ENCODE measurements around the gene UBR2. TPM values are rescaled to one million over a fixed set of nuclear protein-coding genes. Genes with fewer than 3 reads are reported as not detected.

Gene UBR2
- total and polyA plus RNA-seq, 9 of the 15 experiments (the other 6 are each of a cell fraction or from before 2014, with no cell fraction given), result 9.1 to 38.9 (median 23.4) TPM

DNA sequence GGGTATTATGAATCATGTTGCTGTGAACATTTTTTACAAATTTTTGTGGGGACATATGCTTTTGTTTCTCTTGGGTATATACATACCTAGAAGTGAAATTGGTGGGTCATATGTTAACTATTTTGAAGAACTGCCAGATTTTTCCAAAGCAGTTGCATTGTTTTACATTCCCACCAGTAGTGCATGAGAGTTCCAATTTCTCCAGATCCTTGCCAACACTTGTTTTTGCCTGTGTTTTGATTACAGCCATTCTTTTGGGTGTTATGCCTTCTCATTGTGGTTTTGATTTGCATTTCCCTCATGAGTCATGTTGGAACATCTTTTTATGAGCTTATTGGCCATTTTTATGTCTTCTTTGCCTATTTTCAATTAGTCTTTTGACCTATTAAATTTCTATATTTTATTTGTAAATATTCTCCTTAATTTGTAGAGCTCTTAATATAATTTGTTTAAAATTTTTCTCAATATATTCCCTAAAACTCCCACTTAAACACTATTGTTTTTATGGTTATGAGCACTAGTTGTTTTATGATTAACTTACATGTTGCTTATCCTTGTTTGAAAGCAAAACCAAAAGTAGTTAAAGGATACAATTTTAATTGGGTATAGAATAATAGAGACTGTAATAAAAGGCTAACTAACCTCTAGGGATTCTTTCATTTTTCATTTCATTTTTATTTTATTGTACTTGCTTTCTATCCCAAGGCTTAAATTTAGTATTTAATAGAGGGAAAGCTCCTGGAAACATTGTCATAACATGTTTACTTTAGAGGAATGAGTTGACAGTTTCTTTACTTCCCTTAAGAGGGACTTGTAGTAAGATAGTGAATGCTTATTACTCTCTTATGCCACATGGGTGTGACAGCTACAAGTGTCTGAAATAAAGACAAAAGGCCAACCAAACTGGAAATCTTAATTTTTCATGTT, 5.5 kb downstream of the UBR2 start (continued):
- TF ChIP-seq BRCA1 (IDR thresholded peaks at IDR 0.05) (no peak), BRCA1 (CRISPR knock-in tag; IDR thresholded peaks at IDR 0.05) (no peak), ZNF121 (CRISPR knock-in tag; conservative IDR thresholded peaks at IDR 0.05) (no peak), HDAC3 (IDR thresholded peaks at IDR 0.05; ENCODE audit: borderline replicate concordance, partially characterized antibody) (peak; percentile 65), ZNF77 (CRISPR knock-in tag; IDR thresholded peaks at IDR 0.05) (no peak), EGR1 (conservative IDR thresholded peaks at IDR 0.05) (no peak), MIER1 (IDR thresholded peaks at IDR 0.05; ENCODE audit: low read depth) (no peak), HDAC8 (tag; IDR thresholded peaks at IDR 0.05) (no peak), NFE2 (IDR thresholded peaks at IDR 0.05; ENCODE audit: low read depth) (peak; percentile 98), ASH1L (IDR thresholded peaks at IDR 0.05; ENCODE audit: borderline replicate concordance, low read depth, partially characterized antibody) (no peak), SIX5 (IDR thresholded peaks at IDR 0.05; ENCODE audit: borderline replicate concordance in 1 of 2, insufficient read depth in 1 of 2, low read depth in 1 of 2, low read length in 2 of 2) (no peak), JUNB (CRISPR knock-in tag; conservative IDR thresholded peaks at IDR 0.05) (no peak), E2F6 (IDR thresholded peaks at IDR 0.05; ENCODE audit: borderline replicate concordance in 1 of 2, extremely low read depth in 1 of 2, insufficient read depth in 1 of 2, insufficient read length in 1 of 2, low read depth in 1 of 2, low read length in 1 of 2, poor library complexity in 1 of 2, severe bottlenecking in 1 of 2) (no peak), ELF1 (tag; IDR thresholded peaks at IDR 0.05) (no peak; the same call in 1 of the 2 replicates), FOXM1 (IDR thresholded peaks at IDR 0.05; ENCODE audit: low read depth) (peak; percentile 37; the same call in 1 of the 2 replicates), FOXM1 (CRISPR knock-in tag; IDR thresholded peaks at IDR 0.05; ENCODE audit: low read depth) (no peak), TRIM28 (IDR thresholded peaks at IDR 0.05) (peak; percentile 88), PRPF4 (IDR thresholded peaks at IDR 0.05; ENCODE audit: insufficient read depth, low read depth, low read length, poor library complexity, severe bottlenecking) (no peak), YBX1 (IDR thresholded peaks at IDR 0.05) (no peak)
- TF ChIP-seq, protein P1, sequence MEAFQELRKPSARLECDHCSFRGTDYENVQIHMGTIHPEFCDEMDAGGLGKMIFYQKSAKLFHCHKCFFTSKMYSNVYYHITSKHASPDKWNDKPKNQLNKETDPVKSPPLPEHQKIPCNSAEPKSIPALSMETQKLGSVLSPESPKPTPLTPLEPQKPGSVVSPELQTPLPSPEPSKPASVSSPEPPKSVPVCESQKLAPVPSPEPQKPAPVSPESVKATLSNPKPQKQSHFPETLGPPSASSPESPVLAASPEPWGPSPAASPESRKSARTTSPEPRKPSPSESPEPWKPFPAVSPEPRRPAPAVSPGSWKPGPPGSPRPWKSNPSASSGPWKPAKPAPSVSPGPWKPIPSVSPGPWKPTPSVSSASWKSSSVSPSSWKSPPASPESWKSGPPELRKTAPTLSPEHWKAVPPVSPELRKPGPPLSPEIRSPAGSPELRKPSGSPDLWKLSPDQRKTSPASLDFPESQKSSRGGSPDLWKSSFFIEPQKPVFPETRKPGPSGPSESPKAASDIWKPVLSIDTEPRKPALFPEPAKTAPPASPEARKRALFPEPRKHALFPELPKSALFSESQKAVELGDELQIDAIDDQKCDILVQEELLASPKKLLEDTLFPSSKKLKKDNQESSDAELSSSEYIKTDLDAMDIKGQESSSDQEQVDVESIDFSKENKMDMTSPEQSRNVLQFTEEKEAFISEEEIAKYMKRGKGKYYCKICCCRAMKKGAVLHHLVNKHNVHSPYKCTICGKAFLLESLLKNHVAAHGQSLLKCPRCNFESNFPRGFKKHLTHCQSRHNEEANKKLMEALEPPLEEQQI (IDR thresholded peaks at IDR 0.05), result peak; percentile 45
- TF ChIP-seq, protein P2, sequence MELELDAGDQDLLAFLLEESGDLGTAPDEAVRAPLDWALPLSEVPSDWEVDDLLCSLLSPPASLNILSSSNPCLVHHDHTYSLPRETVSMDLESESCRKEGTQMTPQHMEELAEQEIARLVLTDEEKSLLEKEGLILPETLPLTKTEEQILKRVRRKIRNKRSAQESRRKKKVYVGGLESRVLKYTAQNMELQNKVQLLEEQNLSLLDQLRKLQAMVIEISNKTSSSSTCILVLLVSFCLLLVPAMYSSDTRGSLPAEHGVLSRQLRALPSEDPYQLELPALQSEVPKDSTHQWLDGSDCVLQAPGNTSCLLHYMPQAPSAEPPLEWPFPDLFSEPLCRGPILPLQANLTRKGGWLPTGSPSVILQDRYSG (tag; conservative IDR thresholded peaks at IDR 0.05; ENCODE audit: low read depth), result no peak
- TF ChIP-seq, protein P3, sequence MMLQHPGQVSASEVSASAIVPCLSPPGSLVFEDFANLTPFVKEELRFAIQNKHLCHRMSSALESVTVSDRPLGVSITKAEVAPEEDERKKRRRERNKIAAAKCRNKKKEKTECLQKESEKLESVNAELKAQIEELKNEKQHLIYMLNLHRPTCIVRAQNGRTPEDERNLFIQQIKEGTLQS (IDR thresholded peaks at IDR 0.05), result peak; percentile 80
- TF ChIP-seq, protein P3 (CRISPR knock-in tag; conservative IDR thresholded peaks at IDR 0.05), result no peak
